Activated B cell treated with CpG ODN at 0.5 μM for 24 hours (primary cell): ENCODE measurements around the gene SMTNL1. TPM values are rescaled to one million over a fixed set of nuclear protein-coding genes. Genes with fewer than 3 reads are reported as not detected.

Source experiments
- ATAC-seq: fragments of 200-7000 bp; cut with Tn5 transposase; one replicate; pipeline ENCODE4 v1.10.0; 2021; ENCODE audit warnings: low read depth, mild to moderate bottlenecking, moderate library complexity
- CTCF ChIA-PET: fragments of 350-600 bp; sonication (Branson Sonifier 250); formaldehyde crosslinking; loops from one replicate; lab custom pipeline; 2021; ENCODE audit warnings: antibody characterized with exemption; lab: Charles Lee
- POLR2A ChIA-PET: fragments of 350-600 bp; sonication (Branson Sonifier 250); formaldehyde crosslinking; loops from one replicate; lab custom pipeline; 2021; ENCODE audit warnings: antibody characterized with exemption; lab: Charles Lee
- DNase-seq: peaks from one replicate; pipeline ENCODE4 v3.0.0; 2022
- H3K27ac Mint-ChIP-seq: one replicate; pipeline ENCODE4 v1.8.0; 2020; ENCODE audit warnings: mixed read lengths
- H3K27me3 Mint-ChIP-seq: one replicate; pipeline ENCODE4 v1.8.0; 2021; ENCODE audit warnings: mixed read lengths
- H3K36me3 Mint-ChIP-seq: one replicate; pipeline ENCODE4 v1.8.0; 2021; ENCODE audit warnings: low read depth, mixed read lengths
- H3K4me1 Mint-ChIP-seq: one replicate; pipeline ENCODE4 v1.8.0; 2021; ENCODE audit warnings: mixed read lengths
- H3K4me3 Mint-ChIP-seq: one replicate; pipeline ENCODE4 v1.8.0; 2020; ENCODE audit warnings: mild to moderate bottlenecking, mixed read lengths
- H3K9me3 Mint-ChIP-seq: one replicate; pipeline ENCODE4 v1.8.0; 2020; ENCODE audit warnings: mixed read lengths
- intact Hi-C: fragments of 100-400 bp; cut with micrococcal nuclease; formaldehyde crosslinking; loops from one replicate; pipeline ENCODE4 v1.15.1; 2024
- total RNA-seq: library from RNA; stranded (reverse); gene quantifications from 2 replicates; pipeline ENCODE4 v1.2.3, GENCODE V29; 2022
- TF ChIP-seq, protein P1 (sequence below): fragments of 200-600 bp; IDR thresholded peaks from one replicate; pipeline ENCODE4 v1.8.0; 2022; ENCODE audit warnings: antibody characterized with exemption, mild to moderate bottlenecking

The SMTNL1 gene
- not detected in 2 replicates for total RNA-seq

- ATAC-seq (no peak), DNase-seq (no peak)
- Mint-ChIP-seq H3K9me3 (no peaks in the 10 kb centered on the region), H3K27me3 (no peaks in the 10 kb centered on the region), H3K27ac (no peak within 1 kb of the TSS), H3K4me1 (no peaks in the 10 kb centered on the region), H3K36me3 (no peaks in the 10 kb centered on the region), H3K4me3 (no peak within 1 kb of the TSS)
- intact Hi-C loops = no loop called here
- ChIA-PET POLR2A (no interaction called here), CTCF (interaction anchor here (1.0 kb wide), 1 partner anchor 80 kb away, joined by 3 read pairs; no protein-coding TSS in a partner anchor)
- TF ChIP-seq, protein P1, sequence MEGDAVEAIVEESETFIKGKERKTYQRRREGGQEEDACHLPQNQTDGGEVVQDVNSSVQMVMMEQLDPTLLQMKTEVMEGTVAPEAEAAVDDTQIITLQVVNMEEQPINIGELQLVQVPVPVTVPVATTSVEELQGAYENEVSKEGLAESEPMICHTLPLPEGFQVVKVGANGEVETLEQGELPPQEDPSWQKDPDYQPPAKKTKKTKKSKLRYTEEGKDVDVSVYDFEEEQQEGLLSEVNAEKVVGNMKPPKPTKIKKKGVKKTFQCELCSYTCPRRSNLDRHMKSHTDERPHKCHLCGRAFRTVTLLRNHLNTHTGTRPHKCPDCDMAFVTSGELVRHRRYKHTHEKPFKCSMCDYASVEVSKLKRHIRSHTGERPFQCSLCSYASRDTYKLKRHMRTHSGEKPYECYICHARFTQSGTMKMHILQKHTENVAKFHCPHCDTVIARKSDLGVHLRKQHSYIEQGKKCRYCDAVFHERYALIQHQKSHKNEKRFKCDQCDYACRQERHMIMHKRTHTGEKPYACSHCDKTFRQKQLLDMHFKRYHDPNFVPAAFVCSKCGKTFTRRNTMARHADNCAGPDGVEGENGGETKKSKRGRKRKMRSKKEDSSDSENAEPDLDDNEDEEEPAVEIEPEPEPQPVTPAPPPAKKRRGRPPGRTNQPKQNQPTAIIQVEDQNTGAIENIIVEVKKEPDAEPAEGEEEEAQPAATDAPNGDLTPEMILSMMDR = no peak
Measured at GRCh38 chr11:57536947-57537619, at the start of gene SMTNL1. SMTNL1 (plus strand) TSS chr11:57537595; CDS start chr11:57542643, 5,048 bp downstream.

GRCh38 chr11:57487920-57488659, 49.3 kb upstream of the SMTNL1 start:
- H3K36me3 Mint-ChIP-seq = peaks cover 7% of the 10 kb centered on the region
- ChIA-PET POLR2A (no interaction called here), CTCF (interaction anchor here (10.4 kb wide), 1 partner anchor 40 kb away, joined by 198 read pairs; the partner anchor contains the start of gene TIMM10)
- ATAC-seq (no peak), DNase-seq (no peak)
- H3K4me3 Mint-ChIP-seq = no peak overlapping the region
- H3K27me3 Mint-ChIP-seq = no peaks in the 10 kb centered on the region
- H3K4me1 Mint-ChIP-seq = peaks cover 25% of the 10 kb centered on the region
- H3K9me3 Mint-ChIP-seq = no peaks in the 10 kb centered on the region
- H3K27ac Mint-ChIP-seq = no peak overlapping the region
- TF ChIP-seq, protein P1 = no peak
- intact Hi-C loops = no loop called here

- POLR2A ChIA-PET = interaction anchor here (4.0 kb wide), 1 partner anchor 24 kb away, joined by 18 read pairs; the partner anchor contains the start of gene SLC43A1
- no peak for DNase-seq
- ATAC-seq = no peak
- Mint-ChIP-seq H3K4me1 (peaks cover 9% of the 10 kb centered on the region), H3K27me3 (no peaks in the 10 kb centered on the region), H3K36me3 (peaks cover 4% of the 10 kb centered on the region), H3K27ac (no peak overlapping the region), H3K9me3 (no peaks in the 10 kb centered on the region), H3K4me3 (no peak overlapping the region)
- CTCF ChIA-PET = interaction anchor here (1.6 to 10.4 kb wide), 3 partner anchors 30 to 37 kb away, joined by 4 to 198 read pairs (median 35); partner anchors contain the start of gene TIMM10
- TF ChIP-seq, protein P1 = no peak
- intact Hi-C loops = loop anchor here (5.0 kb wide), 1 partner anchor 1667 kb away; no protein-coding TSS in a partner anchor
Measured at GRCh38 chr11:57490456-57491248, 46.7 kb upstream of the SMTNL1 start.

DNA sequence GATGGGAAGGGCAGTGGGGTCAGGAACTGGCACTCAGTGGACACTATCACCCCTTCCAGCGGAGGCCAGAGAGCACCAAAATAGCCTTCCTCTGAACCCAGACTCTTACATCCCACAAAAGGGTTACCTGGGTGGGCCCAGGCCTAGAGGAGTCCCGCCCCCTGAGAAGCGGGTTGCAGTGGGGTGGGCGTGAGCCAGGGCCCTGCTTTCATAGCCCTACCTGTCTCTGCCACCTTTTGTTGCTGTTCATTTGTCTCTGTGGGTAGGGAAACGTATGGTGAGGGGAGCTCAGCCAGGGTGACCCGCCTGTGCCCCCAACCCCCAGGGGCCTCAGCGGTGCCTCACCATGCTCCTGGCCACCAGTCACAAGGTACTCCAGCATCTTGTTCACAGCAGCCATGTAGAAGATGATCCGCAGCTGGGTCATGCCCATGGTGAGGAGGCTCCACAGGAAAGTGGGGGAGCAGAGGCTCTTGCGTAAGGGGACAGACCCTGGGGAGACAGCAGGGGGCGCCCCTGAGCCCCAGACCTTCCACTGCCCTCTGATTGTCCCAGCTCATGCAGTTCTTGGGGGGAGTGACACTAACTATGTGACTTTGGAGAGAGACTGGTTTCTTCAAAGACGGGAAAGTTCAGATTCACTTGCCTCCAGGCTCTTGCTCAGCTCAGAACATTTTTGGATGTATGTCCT, 45.9 kb upstream of the SMTNL1 start:
- Mint-ChIP-seq H3K9me3 (no peaks in the 10 kb centered on the region), H3K36me3 (peaks cover 4% of the 10 kb centered on the region)
- POLR2A ChIA-PET = interaction anchor here (4.0 kb wide), 1 partner anchor 23 kb away, joined by 18 read pairs; the partner anchor contains the start of gene SLC43A1

More for the DNA sequence above, 45.9 kb upstream of the SMTNL1 start:
- Mint-ChIP-seq H3K4me3 (no peak overlapping the region), H3K27ac (no peak overlapping the region), H3K4me1 (peaks cover 7% of the 10 kb centered on the region), H3K27me3 (no peaks in the 10 kb centered on the region)
- TF ChIP-seq, protein P1 = no peak
- ATAC-seq (no peak), DNase-seq (no peak)
- CTCF ChIA-PET = interaction anchor here (0.6 to 10.4 kb wide), 5 partner anchors 29 to 153 kb away, joined by 3 to 198 read pairs (median 4); partner anchors contain the start of gene TIMM10
- intact Hi-C loops = loop anchor here (5.0 kb wide), 1 partner anchor 1666 kb away; no protein-coding TSS in a partner anchor
